ACC112 (cell line): ENCODE data around the gene HIVEP3.

Experiments used
- H2AFZ ChIP-seq: fragments of 200-600 bp; sonication (generic); one replicate; pipeline ENCODE4 v1.6.0; 2017; ENCODE audit warnings: antibody characterized with exemption, low read length; ENCODE audit not compliant: unreplicated experiment
- H3K27ac ChIP-seq: fragments of 200-600 bp; sonication (generic); 2 replicates; pipeline ENCODE4 v1.5.1; 2014; ENCODE audit warnings: low read depth, mild to moderate bottlenecking, antibody characterized with exemption, low read length, moderate library complexity
- H3K27me3 ChIP-seq: fragments of 200-600 bp; sonication (generic); 2 replicates; pipeline ENCODE4 v1.6.1; 2014; ENCODE audit warnings: mild to moderate bottlenecking, antibody characterized with exemption, low read length, moderate library complexity, mixed read lengths; ENCODE audit not compliant: insufficient read depth
- H3K36me3 ChIP-seq: fragments of 200-600 bp; sonication (generic); 2 replicates; pipeline ENCODE4 v1.6.1; 2016; ENCODE audit warnings: mild to moderate bottlenecking, antibody characterized with exemption, low read length, moderate library complexity, mixed read lengths; ENCODE audit not compliant: insufficient read depth
- H3K4me1 ChIP-seq: fragments of 200-600 bp; sonication (generic); one replicate; pipeline ENCODE4 v1.6.1; 2016; ENCODE audit warnings: low read length, mixed read lengths; ENCODE audit not compliant: insufficient read depth, unreplicated experiment, control insufficient read depth
- H3K4me3 ChIP-seq: fragments of 200-600 bp; sonication (generic); 2 replicates; pipeline ENCODE4 v1.5.1; 2014; ENCODE audit warnings: mild to moderate bottlenecking, low read depth, low read length
- H3K79me2 ChIP-seq: fragments of 200-600 bp; sonication (generic); one replicate; pipeline ENCODE4 v1.6.0; 2016; ENCODE audit warnings: low read length; ENCODE audit not compliant: control insufficient read depth, unreplicated experiment, insufficient read depth

HIVEP3 gene

GRCh38 chr1:41649396-41650027 lies 269.2 kb downstream of the HIVEP3 start:
- H3K27ac ChIP-seq: no peak overlapping the region
- no peaks in the 10 kb centered on the region for H3K79me2 ChIP-seq
- peaks cover 13% of the 10 kb centered on the region for H3K4me1 ChIP-seq
- H3K27me3 ChIP-seq: no peaks in the 10 kb centered on the region
- no peak overlapping the region for H3K4me3 ChIP-seq
- H3K36me3 ChIP-seq: no peaks in the 10 kb centered on the region
- H2AFZ ChIP-seq: no peak overlapping the region

GRCh38 chr1:41648844-41649243 lies 269.9 kb downstream of the HIVEP3 start:
- H2AFZ ChIP-seq: no peak overlapping the region
- H3K36me3 ChIP-seq: no peaks in the 10 kb centered on the region
- no peak overlapping the region for H3K27ac ChIP-seq
- no peak overlapping the region for H3K4me3 ChIP-seq
- H3K79me2 ChIP-seq: no peaks in the 10 kb centered on the region
- peaks cover 13% of the 10 kb centered on the region for H3K4me1 ChIP-seq
- no peaks in the 10 kb centered on the region for H3K27me3 ChIP-seq

GRCh38 chr1:41648230-41648629 lies 270.5 kb downstream of the HIVEP3 start:
- Histone ChIP-seq H3K4me1 (peaks cover 13% of the 10 kb centered on the region), H3K27me3 (no peaks in the 10 kb centered on the region), H3K4me3 (no peak overlapping the region), H3K79me2 (no peaks in the 10 kb centered on the region), H3K27ac (no peak overlapping the region), H3K36me3 (no peaks in the 10 kb centered on the region), H2AFZ (no peak overlapping the region)

- Histone ChIP-seq H3K27me3 (no peaks in the 10 kb centered on the region), H2AFZ (no peak overlapping the region), H3K27ac (no peak overlapping the region), H3K4me3 (no peak overlapping the region), H3K4me1 (peaks cover 13% of the 10 kb centered on the region), H3K79me2 (no peaks in the 10 kb centered on the region), H3K36me3 (no peaks in the 10 kb centered on the region)
Measured at GRCh38 chr1:41647221-41648135, 271.2 kb downstream of the HIVEP3 start.

- Histone ChIP-seq H3K4me1 (peaks cover 13% of the 10 kb centered on the region), H3K36me3 (no peaks in the 10 kb centered on the region), H3K4me3 (no peak overlapping the region), H3K27me3 (no peaks in the 10 kb centered on the region), H2AFZ (no peak overlapping the region), H3K27ac (no peak overlapping the region), H3K79me2 (no peaks in the 10 kb centered on the region)
Measured at GRCh38 chr1:41646186-41646585, 272.5 kb downstream of the HIVEP3 start.

GRCh38 chr1:41645062-41645461 lies 273.7 kb downstream of the HIVEP3 start:
- Histone ChIP-seq H3K79me2 (no peaks in the 10 kb centered on the region), H3K4me3 (no peak overlapping the region), H2AFZ (no peak overlapping the region), H3K4me1 (peaks cover 6% of the 10 kb centered on the region), H3K27me3 (no peaks in the 10 kb centered on the region), H3K27ac (no peak overlapping the region), H3K36me3 (no peaks in the 10 kb centered on the region)

- Histone ChIP-seq H2AFZ (no peak overlapping the region), H3K79me2 (no peaks in the 10 kb centered on the region), H3K36me3 (no peaks in the 10 kb centered on the region), H3K4me1 (peaks cover 11% of the 10 kb centered on the region), H3K4me3 (no peak overlapping the region), H3K27ac (no peak overlapping the region), H3K27me3 (no peaks in the 10 kb centered on the region)
Measured at GRCh38 chr1:41642922-41643821, 275.6 kb downstream of the HIVEP3 start.

- Histone ChIP-seq H3K27ac (no peak overlapping the region), H3K27me3 (no peaks in the 10 kb centered on the region), H3K4me1 (peaks cover 11% of the 10 kb centered on the region), H2AFZ (no peak overlapping the region), H3K36me3 (no peaks in the 10 kb centered on the region), H3K4me3 (no peak overlapping the region), H3K79me2 (no peaks in the 10 kb centered on the region)
Measured at GRCh38 chr1:41641941-41642527, 276.7 kb downstream of the HIVEP3 start.

- no peaks in the 10 kb centered on the region for H3K27me3 ChIP-seq
- H3K4me3 ChIP-seq: no peak overlapping the region
- H3K36me3 ChIP-seq: no peaks in the 10 kb centered on the region
- H3K79me2 ChIP-seq: no peaks in the 10 kb centered on the region
- H2AFZ ChIP-seq: no peak overlapping the region
- no peak overlapping the region for H3K27ac ChIP-seq
- peaks cover 11% of the 10 kb centered on the region for H3K4me1 ChIP-seq
Measured at GRCh38 chr1:41641475-41641814, 277.3 kb downstream of the HIVEP3 start.

GRCh38 chr1:41640756-41641474 lies 277.8 kb downstream of the HIVEP3 start:
- Histone ChIP-seq H3K79me2 (no peaks in the 10 kb centered on the region), H3K27me3 (no peaks in the 10 kb centered on the region), H2AFZ (no peak overlapping the region), H3K4me1 (peaks cover 11% of the 10 kb centered on the region), H3K36me3 (no peaks in the 10 kb centered on the region), H3K4me3 (no peak overlapping the region), H3K27ac (no peak overlapping the region)
